GM04503 (cell line): ENCODE results near the gene GABRD.

Source experiments
- DNase-seq: peaks from one replicate; pipeline ENCODE4 v3.0.0-alpha.2; 2012; ENCODE audit warnings: low read depth

Gene GABRD

GRCh38 chr1:2076826-2077225 lies 57.7 kb downstream of the GABRD start:
- DNase-seq: no peak

- DNase-seq: no peak
Measured at GRCh38 chr1:2078170-2078569, 59.0 kb downstream of the GABRD start.

GRCh38 chr1:2079396-2080085 lies 60.4 kb downstream of the GABRD start:
- DNase-seq: no peak

GRCh38 chr1:2080140-2080539 lies 61.0 kb downstream of the GABRD start:
- DNase-seq: no peak
